Large intestine (tissue), 3 donors: ENCODE results near the gene MRTO4. TPM values are rescaled to one million over a fixed set of nuclear protein-coding genes. Genes with fewer than 3 reads are reported as not detected.
A peak's percentile ranks its signal among the peaks of the same experiment; 100 is the strongest.
"Not testable (repeated sequence)": the region's sequence is repeated elsewhere in the genome, so short reads cannot be mapped to it uniquely, and the experiment has no call there.

ENCODE experiments used
- DNase-seq, 2 donors: peaks; one replicate each; pipeline versions ENCODE4 v3.0.0 to v3.0.0-alpha.2; 2013
- H3K27ac ChIP-seq: one replicate; pipeline ENCODE4 v1.5.1; 2013; ENCODE audit warnings: low read length
- H3K27me3 ChIP-seq: 2 replicates; pipeline ENCODE4 v1.6.1; 2013; ENCODE audit warnings: low read length; ENCODE audit not compliant: control insufficient read depth, insufficient read depth
- H3K36me3 ChIP-seq: 2 replicates; pipeline ENCODE4 v1.6.1; 2013; ENCODE audit warnings: low read length; ENCODE audit not compliant: control insufficient read depth, insufficient read depth
- H3K4me1 ChIP-seq: one replicate; pipeline ENCODE4 v1.6.1; 2013; ENCODE audit warnings: low read length; ENCODE audit not compliant: control insufficient read depth, insufficient read depth
- H3K4me3 ChIP-seq: one replicate; pipeline ENCODE4 v1.5.1; 2013; ENCODE audit warnings: low read length
- H3K9me3 ChIP-seq: one replicate; pipeline ENCODE4 v1.6.1; 2013; ENCODE audit warnings: mild to moderate bottlenecking, low read depth, low read length, moderate library complexity; ENCODE audit not compliant: control insufficient read depth
- WGBS: methylation state at CpG from one replicate; pipeline ENCODE4 v1.1.5; 2013; ENCODE audit warnings: low lambda C conversion rate; ENCODE audit not compliant: insufficient coverage; 5-methylcytosine and 5-hydroxymethylcytosine counted together
- polyA plus RNA-seq: library from polyadenylated mRNA; unstranded; fragments of 120-200 nt; gene quantifications from one replicate; pipeline ENCODE4 v1.2.1, GENCODE V29; 2013

MRTO4 gene
- polyA plus RNA-seq, 1 donor: 27.4 TPM

DNA sequence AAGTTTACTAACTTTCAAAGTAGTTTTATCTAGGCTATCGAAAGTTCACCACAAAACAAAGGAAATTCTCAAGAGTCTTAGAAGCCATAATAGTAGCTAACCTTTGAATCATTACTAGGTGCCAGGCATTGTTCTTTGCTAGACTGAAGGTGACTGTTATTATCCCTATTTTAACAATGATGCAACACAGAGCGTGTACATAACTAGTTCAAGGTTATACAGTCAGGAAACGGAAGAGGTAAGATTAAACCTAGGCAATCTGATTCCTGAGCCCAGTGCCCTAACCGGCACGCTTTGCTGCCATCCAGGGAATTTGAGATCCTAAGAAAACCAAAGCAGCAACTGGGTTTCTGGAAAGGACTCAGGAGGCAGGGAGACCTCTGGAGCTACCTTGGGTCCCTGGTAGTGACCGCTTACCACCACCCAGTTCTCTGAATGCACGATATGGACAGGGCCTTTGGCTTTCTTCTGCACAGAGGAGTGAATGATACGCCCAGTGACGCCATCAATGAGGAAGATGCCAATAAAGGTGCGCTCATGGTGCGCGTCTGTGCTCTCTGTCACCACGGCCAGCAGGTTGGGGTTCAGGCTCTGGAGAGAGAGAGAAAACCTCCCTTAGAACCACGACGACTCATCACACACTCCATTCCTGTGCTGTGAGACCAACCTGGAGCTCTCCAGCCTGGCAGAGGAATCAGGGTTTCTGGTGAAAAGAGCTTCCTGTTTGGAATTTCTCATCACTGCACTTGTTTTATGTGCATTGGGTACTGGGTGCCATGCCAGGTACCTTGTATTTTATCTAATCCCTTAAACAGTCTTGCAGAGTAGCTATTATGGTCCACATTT, 28.4 kb upstream of the MRTO4 start:
- no peak overlapping the region for H3K27ac ChIP-seq
- H3K9me3 ChIP-seq: no peaks in the 10 kb centered on the region
- no peak overlapping the region for H3K4me3 ChIP-seq
- DNase-seq: no peak
- WGBS: 80% methylated on average over 1 of the region's 15 CpGs
- H3K27me3 ChIP-seq: no peaks in the 10 kb centered on the region
- H3K4me1 ChIP-seq: no peaks in the 10 kb centered on the region
- H3K36me3 ChIP-seq: peaks cover 82% of the 10 kb centered on the region

DNA sequence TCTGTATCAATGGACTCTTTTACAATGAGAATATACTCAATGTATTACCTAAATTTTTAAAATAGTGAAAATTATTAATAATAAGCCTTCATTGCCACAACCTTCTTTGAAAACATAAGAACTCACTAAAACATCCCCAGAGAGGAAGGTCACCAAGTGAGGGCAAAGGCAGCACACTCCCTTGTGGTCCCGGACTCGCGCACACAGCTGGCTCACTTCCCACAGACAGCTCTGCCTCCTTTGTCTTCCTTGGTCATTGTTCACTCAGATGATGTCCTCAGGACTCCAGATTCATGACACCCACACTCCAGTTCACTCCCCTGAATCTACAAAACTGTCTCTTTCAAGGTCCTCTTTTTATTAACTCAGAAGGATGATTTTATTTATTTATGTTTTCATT, 22.4 kb upstream of the MRTO4 start:
- H3K27me3 ChIP-seq: no peaks in the 10 kb centered on the region
- H3K4me1 ChIP-seq: no peaks in the 10 kb centered on the region
- peaks cover 80% of the 10 kb centered on the region for H3K36me3 ChIP-seq
- DNase-seq: no peak
- H3K27ac ChIP-seq: no peak overlapping the region
- no peaks in the 10 kb centered on the region for H3K9me3 ChIP-seq
- no peak overlapping the region for H3K4me3 ChIP-seq
- no CpG with 5 or more reads among the region's 3 CpGs for WGBS

DNA sequence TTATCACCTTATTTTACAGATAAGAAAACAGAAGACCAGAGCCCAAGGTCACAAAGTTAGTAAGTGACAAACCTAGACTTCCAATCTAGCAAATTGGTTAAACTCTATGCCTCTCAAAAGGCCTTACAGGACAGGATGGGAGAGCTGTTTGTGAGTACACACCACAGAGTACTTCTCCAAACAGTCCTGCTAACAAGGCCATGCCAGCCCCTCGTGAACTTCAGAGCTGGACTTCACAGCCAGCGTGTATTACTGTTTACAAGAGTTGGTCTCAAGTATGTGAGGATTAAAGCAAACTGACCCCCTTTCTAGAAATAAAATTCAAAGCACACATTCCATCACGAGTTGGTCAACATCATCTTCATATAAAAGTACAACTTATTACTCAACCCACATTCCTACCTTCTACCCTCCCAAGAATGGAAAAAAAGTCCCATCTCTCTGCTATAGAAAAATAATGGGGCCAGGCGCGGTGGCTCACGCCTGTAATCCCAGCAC, 21.7 kb upstream of the MRTO4 start:
- H3K27ac ChIP-seq: no peak overlapping the region
- no peaks in the 10 kb centered on the region for H3K27me3 ChIP-seq
- WGBS: no CpG with 5 or more reads among the region's 6 CpGs
- H3K4me1 ChIP-seq: no peaks in the 10 kb centered on the region
- no peak for DNase-seq
- H3K9me3 ChIP-seq: no peaks in the 10 kb centered on the region
- peaks cover 80% of the 10 kb centered on the region for H3K36me3 ChIP-seq
- H3K4me3 ChIP-seq: no peak overlapping the region

DNA sequence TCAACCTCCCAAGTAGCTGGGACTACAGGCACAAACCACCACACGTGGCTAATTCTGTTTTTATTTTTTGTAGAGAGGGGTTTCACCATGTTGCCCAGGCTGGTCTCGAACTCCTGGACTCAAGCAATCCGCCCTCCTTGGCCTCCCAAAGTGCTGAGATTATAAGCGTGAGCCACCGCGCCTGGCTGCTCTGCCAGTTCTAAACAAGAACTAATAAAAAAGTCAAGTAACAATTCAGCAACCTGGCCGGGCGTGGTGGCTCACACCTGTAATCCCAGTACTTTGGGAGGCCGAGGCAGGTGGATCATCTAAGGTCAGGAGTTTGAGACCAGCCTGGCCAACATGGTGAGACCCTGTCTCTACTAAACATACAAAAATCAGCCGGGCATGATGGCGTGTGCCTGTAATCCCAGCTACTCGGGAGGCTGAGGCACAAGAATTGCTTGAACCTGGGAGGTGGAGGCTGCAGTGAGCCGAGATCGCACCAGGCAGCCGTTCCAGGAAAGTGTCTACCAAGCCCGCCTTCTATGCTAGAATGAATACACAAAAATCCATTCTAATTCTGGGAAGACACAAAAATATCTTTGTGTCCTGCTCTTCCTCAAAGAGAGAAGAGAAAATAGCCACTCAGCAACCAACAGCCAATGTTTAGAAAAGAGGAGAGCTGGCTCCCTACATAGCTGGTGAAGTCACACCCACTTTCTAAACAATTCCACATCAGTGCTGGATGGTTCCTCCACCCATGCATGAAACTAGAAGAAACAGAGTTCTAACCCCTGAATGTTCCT, 19.7 kb upstream of the MRTO4 start:
- H3K27ac ChIP-seq: not testable (repeated sequence)

DNA sequence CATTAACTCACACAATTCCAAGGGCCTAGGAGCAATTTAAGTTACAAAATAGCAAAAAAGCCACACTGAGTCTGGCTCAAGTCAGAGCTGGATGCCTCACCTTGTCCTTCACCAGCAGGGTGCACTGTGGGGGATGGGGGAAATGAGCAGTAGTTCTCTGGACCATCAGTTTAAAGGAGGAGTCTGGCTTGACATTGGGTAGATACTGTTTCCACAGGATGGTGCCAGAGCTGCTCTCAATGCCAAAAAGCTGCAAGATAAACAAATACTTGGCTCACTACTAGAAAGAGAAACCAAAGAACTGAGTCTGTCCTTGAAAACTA, 19.1 kb upstream of the MRTO4 start:
- H3K4me1 ChIP-seq: no peaks in the 10 kb centered on the region
- H3K27me3 ChIP-seq: no peaks in the 10 kb centered on the region
- H3K36me3 ChIP-seq: peaks cover 76% of the 10 kb centered on the region
- H3K27ac ChIP-seq: no peak overlapping the region
- DNase-seq: no peak
- no peak overlapping the region for H3K4me3 ChIP-seq
- no peaks in the 10 kb centered on the region for H3K9me3 ChIP-seq

More for the DNA sequence above, 19.7 kb upstream of the MRTO4 start:
- H3K4me1 ChIP-seq, H3K9me3 ChIP-seq, H3K27me3 ChIP-seq, H3K4me3 ChIP-seq: not testable (repeated sequence)
- WGBS: no CpG with 5 or more reads among the region's 16 CpGs
- DNase-seq: peak in 1 of 2 donors; percentile 14
- peaks cover 76% of the 10 kb centered on the region for H3K36me3 ChIP-seq

DNA sequence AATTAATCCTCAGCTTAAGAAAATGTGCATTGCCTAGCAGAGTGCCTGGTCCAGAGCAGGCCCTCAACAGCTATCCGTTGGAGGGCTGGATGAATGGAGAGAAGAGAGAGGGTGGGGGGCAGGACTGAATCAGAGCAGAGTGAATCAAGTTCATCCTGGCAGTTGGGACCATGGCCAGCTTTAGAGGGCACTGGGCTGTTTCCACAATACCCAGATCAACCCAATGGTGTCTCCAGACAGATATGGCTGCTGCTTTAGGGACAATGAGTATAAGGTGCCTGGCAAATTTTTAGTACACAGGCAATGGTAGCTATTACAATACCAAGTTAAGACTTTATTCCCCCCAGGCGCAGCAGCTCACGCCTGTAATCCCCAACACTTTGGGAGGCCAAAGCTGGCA, 17.4 kb upstream of the MRTO4 start:
- Histone ChIP-seq H3K27ac (no peak overlapping the region), H3K27me3 (no peaks in the 10 kb centered on the region), H3K9me3 (no peaks in the 10 kb centered on the region), H3K4me3 (no peak overlapping the region), H3K36me3 (peaks cover 86% of the 10 kb centered on the region), H3K4me1 (no peaks in the 10 kb centered on the region)
- no CpG with 5 or more reads among the region's 3 CpGs for WGBS
- no peak for DNase-seq

DNA sequence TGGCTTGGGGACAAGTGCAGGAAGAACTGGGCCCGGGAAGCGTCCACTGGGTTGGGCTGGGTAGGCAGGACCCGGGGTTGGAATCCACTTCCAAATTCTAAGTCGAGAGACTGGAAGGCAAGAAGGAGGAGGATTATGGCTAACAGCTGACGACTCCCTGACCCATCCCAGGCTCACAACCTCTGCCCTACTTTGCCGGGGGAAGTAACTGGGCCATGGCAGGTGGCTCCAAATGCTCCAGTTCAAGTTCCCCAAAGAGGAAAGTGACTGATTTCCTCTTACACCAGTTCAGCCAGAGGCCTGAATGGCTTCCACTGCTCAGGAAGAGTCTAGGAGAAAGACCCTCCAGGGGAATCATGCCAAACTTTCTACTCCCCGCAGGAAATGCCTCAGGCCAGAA, 11.7 kb upstream of the MRTO4 start:
- no peaks in the 10 kb centered on the region for H3K27me3 ChIP-seq
- no peaks in the 10 kb centered on the region for H3K9me3 ChIP-seq
- H3K36me3 ChIP-seq: peaks cover 87% of the 10 kb centered on the region
- no peak for DNase-seq
- no peak overlapping the region for H3K27ac ChIP-seq
- no peak overlapping the region for H3K4me3 ChIP-seq
- H3K4me1 ChIP-seq: no peaks in the 10 kb centered on the region
- no CpG with 5 or more reads among the region's 7 CpGs for WGBS

DNA sequence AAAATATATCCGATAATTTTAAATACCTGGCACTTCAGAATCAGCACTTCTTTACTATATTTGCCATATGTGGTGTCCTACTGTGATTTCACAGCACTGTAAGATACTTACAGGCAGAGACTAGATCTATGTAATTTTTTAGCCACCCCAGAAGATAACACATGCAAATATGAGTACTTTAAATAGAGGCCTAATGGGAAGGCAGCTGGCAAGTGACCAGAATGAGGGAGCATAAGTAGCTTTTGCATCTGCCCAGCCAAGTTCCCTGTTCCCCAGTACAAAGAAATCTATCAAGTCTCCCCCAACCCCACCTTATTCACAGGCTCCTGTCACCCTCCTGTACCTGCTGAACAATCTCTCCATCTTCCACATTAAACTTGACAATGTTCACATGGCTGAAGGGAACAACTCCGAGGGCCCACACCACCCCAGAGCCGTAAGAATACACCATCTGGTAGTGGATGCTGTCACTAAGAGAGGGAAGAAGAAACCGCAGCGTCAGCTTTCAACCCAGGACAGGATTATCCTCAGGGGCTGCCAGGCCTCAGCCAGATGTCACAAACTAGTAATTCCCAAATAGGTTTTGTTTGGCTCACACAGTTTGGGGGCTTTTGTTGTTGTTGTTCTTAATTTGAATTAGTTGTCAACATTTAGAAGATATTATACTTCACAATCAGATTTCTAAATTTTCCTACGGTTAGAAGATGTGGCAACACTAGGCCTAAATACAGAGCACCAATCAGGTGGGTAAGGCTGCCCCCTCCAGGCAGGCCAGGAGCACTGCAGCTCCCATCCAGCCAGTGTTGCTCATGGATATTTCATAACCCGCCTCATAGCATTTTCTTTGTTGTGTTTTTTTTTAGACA, 10.7 kb upstream of the MRTO4 start:
- Histone ChIP-seq H3K4me1 (no peaks in the 10 kb centered on the region), H3K27ac (no peak overlapping the region), H3K27me3 (no peaks in the 10 kb centered on the region), H3K4me3 (no peak overlapping the region), H3K36me3 (peaks cover 82% of the 10 kb centered on the region), H3K9me3 (no peaks in the 10 kb centered on the region)
- peak; percentile 32 to 33 for DNase-seq
- no CpG with 5 or more reads among the region's 7 CpGs for WGBS

DNA sequence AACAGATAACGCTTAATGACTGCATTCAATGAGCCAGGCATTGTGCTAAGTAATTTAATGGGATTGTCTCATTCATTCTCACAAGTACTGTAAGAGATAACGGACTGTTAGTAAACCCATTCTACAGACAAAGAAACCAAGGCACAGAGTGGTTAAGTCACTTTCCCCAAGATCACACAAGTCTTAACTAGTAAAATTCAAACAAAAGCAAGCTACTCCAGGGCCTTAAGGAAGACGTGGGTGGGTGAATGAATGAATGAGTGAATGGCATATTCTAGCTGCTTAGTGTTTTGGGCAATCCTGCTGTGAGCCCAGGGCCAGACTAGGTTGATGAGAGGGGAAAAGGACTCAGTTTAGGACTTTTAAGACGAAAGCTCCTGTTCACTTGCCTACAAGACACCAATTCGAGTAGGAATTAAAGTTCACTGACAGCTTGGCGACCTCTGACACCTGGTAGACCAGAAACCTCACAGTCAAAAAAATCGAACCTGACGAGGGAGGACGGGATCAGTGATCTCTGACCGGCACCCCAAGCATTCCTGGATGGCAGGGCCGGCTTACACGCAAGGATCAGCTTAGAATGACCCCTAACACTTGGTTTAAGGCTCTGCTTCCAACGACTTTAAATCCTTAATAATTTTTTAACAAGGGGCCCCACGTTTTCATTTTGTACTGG, 838 bp upstream of the MRTO4 start:
- H3K4me1 ChIP-seq: peaks cover 12% of the 10 kb centered on the region
- no CpG with 5 or more reads among the region's 14 CpGs for WGBS

DNA sequence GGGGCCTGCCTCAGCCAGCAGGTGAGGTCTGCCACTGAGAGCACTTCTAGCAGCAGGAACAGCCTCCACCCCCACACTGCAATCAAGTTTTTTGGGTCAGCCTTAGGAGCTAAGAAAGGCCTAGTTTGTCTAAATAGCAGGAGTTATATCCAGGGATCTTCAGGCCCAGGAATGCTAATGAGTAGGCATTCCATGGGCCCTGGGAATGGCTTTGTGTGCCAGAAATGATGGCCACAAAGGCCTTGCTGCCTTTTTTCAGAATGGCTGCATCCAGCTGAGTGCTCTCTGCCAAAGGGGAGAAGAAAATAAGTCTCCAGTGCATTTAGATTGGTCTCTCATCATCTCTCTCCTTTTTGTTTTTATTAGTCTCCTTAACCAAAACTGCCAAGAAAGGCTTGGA, 2.8 kb downstream of the MRTO4 start:
- H3K4me1 ChIP-seq: peaks cover 12% of the 10 kb centered on the region

More for the DNA sequence above, 838 bp upstream of the MRTO4 start:
- Histone ChIP-seq H3K36me3 (peaks cover 14% of the 10 kb centered on the region), H3K4me3 (peak overlapping the region; percentile 61), H3K9me3 (no peaks in the 10 kb centered on the region), H3K27me3 (no peaks in the 10 kb centered on the region), H3K27ac (no peak overlapping the region)
- peak in 1 of 2 donors; percentile 6 for DNase-seq

More for the DNA sequence above, 2.8 kb downstream of the MRTO4 start:
- Histone ChIP-seq H3K4me3 (no peak overlapping the region), H3K9me3 (no peaks in the 10 kb centered on the region), H3K36me3 (peaks cover 46% of the 10 kb centered on the region), H3K27ac (no peak overlapping the region), H3K27me3 (no peaks in the 10 kb centered on the region)
- no peak for DNase-seq
